HG02981 (cell line): ENCODE data around the gene CYP2S1.

Experiments used
- ATAC-seq: cut with Tn5 transposase; IDR thresholded peaks from one replicate; pipeline ENCODE4 v1.9.1; 2021; ENCODE audit warnings: mild to moderate bottlenecking, moderate library complexity; ENCODE audit not compliant: unreplicated experiment

Gene CYP2S1

DNA sequence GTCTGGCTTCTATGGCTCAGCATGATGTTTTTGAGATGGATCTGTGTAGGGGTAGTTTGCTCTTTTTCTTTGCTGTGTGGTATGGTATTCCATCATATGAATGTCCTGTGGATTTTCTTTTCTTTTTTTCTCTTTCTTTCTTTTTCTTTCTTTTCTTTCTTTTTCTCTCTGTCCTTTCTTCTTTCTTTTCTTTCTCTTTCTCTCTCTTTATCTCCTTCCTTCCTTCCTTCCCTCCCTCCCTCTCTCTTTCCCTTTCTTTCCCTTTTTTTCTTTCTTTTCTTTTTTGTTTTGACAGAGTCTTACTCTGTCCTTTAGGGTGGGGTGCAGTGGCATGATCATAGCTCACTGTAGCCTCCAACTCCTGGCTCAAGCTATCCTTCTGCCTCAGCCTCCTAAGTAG, 62.2 kb downstream of the CYP2S1 start:
- ATAC-seq = no peak
